Stimulated activated CD8-positive, alpha-beta memory T cell treated with anti-CD3 and anti-CD28 coated beads, Interleukin-15, amount 100 ng/mL, for 24 hours (primary cell): ENCODE measurements around the gene PCSK2.

Experiments
- DNase-seq: peaks from one replicate; pipeline ENCODE4 v3.0.0-alpha.2; 2020; ENCODE audit warnings: low read depth

PCSK2 gene

DNA sequence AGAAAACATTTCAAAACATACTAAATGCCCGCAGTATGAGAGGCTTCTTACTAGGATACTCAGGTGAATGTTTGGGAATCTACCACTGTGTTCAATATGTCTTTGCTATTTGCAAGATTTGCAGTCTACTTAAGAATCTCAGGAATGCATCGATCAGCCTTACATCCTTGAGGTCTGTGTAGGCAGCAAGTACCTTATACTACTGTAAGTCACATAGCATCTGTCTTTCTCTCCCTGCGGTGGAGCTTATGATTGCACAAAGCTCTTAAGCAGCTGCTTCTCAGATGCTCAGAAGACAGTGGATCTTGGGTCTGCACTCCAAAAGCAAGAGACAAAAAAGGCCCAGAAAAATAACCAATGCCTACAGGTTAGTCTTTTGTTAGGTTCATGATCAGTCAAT is 21.4 kb downstream of the PCSK2 start:
- DNase-seq: no peak

DNA sequence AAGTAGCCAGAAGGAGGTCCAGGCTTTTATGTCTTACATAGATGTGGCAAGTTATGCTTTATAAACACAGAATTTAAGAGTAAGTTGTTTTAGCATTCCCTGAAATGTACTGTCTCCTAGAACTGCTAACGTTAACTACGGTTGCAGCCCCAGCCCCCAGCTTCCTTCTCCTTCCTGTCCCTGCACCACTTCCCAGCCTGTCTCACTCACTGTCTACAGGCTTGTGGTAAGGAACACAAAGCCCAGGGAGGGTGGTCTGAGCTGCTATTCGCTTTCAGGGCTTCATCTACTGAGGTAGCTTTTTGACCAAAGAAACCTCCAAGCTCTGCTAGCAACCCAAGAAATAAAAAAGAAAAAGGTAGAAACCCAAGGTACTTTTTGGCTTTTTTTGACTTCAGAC is 35.9 kb downstream of the PCSK2 start:
- no peak for DNase-seq

- no peak for DNase-seq
Measured at GRCh38 chr20:17273717-17274116, 46.9 kb downstream of the PCSK2 start.

DNA sequence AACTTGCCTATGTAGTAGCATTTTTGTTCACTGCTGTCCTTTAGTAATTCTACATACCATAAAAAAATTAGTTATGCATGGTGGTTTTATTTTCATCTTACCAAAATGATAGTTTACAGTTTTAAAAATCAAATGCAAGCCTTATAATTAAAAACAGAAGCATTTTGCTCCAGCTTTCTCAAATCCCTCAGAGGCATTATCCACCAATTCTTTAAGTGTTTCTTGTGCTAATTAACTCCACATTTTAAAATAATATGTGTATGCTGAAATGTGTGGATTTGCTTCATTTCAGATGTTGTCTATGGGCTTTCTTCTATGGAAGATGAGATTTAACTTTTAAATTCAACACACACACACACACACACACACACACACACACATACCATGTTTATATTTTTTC is 49.3 kb downstream of the PCSK2 start:
- DNase-seq: no peak

GRCh38 chr20:17281478-17281877 is 54.6 kb downstream of the PCSK2 start:
- DNase-seq: no peak

GRCh38 chr20:17282501-17282900 is 55.7 kb downstream of the PCSK2 start:
- no peak for DNase-seq

DNA sequence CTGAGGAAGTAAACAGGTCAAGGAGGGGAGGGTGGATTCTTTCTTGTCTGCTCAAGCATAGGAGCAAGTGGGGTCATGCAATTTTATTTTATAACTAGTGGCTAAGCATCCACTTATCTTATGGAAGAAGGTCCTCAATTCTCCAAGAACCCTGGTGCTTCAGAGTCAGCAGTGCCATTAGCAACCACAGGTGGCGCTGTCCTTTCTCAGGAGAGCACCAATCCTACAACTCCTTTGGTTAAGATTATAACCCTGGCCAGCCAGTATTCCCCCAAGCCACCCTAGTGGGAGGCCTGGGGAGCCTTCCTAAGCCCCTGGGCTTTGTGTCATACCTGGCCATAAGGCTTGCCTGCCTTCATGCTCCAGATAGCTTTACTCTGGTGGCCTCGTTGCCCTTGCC is 60.7 kb downstream of the PCSK2 start:
- no peak for DNase-seq

DNA sequence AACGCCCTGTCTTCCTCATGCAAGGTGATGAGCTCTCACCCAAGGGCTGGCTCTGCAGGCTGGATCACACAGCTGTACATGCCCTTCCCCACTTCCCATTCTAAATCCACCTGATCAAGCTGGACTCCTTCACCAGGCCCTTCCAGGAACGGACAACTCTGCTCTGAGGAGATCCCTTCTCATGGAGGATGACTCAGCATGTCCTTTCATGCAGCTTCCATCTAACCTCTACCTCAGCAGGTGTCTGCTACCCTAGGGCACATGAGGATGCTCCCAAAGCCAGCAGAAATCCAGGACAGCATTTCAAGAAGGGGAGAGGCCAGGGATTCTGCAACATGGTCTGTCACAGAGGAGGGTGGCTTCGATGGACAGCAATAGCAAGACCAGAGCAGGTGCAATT is 61.2 kb downstream of the PCSK2 start:
- no peak for DNase-seq

DNA sequence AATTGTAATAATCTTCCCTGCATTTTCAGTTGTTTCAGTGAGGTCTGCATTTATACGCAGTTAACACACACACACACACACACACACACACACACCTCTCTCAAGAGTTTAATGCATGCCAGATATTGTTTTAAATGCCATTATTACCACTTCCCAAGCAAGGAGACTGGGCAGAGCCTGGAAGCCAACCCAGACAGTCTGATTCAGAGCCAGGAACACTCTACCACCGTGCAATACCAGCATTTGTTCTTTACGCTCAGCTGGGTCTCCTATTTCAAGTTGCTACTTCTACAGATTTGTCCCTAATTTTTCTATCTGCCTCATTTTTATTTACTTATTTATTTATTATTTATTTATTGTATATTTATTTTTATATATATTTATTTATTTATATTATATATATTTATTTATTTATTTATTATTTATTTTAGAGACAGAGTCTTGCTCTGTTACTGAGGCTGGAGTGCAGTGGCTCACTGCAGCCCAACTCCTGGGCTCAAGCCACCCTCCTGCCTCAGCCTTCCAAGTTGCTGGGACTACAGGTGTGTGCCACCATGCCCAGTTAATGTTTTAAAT is 68.4 kb downstream of the PCSK2 start:
- no peak for DNase-seq

GRCh38 chr20:17295991-17296390 is 69.2 kb downstream of the PCSK2 start:
- no peak for DNase-seq

GRCh38 chr20:17298171-17298570 is 71.3 kb downstream of the PCSK2 start:
- no peak for DNase-seq

- no peak for DNase-seq
Measured at GRCh38 chr20:17298751-17299150, 71.9 kb downstream of the PCSK2 start.

DNA sequence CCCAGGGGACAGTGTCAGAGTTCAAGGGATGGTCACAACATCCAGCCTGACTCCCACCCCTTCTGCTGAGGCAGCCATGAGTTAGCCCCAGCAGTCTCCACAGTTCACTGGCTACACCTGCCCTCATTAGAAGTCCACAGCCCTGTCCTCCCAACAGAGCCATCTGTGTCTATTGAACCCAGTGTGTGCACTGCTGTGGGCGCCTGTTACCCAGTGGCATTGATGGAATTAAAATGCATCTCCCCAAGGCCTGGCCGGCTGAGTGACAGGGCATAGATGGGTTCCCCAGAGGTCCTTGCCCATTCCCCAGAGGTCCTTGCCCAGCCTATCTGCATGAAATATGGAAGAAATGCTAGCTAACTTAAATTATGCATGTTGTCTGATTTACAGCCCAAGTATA is 73.3 kb downstream of the PCSK2 start:
- no peak for DNase-seq

DNA sequence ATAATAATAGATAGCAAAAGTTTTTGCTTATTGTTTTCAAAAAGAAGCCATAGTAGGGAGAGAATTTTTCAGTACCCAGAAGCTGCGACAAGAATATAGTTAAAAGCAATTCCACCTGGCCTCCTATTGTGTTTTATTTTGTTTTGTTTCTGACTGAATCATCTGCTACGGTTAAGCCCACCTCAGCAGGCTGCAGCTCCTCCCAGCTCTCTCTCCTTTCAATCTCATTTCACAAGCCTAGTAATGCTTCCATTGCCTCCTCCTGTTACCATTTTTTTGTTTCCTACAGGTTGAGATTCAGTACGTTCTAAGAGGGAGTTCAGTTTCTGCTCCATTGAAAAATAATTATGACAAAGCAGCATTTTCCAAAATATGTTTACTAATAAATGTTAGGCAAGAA is 77.9 kb downstream of the PCSK2 start:
- DNase-seq: no peak

DNA sequence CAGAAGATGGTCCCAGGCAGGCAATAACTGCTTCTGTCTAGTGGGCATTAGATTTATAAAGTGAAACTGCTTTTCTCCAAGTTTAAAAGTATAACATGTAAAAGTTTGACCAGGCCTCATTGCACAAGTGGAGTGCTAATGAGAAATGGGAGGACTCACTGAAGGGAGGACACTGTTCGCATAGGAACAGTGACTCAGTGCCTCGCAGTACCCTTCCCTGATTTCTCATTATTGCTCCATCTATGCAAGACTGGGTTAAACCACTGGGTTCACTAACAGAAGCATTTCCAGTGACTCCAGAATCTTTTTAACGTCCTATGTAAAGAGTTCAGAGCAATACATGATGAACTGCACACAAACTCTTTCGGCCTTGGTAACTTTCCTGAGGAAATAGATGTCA is 79.6 kb downstream of the PCSK2 start:
- DNase-seq: no peak

DNA sequence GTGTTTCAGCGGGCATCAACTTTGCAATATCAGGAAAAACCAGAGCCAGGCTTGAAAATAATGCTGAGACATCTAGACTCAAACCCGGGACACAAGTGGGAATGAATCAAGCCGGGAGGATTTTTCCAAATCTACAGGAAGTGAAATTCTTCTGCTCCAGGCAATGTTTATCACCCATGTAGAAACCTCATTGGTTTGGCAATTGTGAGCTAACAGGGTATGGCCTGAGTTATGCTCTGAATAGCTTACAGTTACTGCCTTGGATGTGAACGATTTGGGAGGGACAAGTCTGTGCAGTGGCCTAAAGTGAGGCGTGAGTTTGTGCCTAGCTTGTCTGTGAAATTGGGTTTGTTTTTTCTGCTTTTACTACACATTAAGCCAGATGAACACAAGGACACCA is 87.4 kb downstream of the PCSK2 start:
- DNase-seq: no peak

DNA sequence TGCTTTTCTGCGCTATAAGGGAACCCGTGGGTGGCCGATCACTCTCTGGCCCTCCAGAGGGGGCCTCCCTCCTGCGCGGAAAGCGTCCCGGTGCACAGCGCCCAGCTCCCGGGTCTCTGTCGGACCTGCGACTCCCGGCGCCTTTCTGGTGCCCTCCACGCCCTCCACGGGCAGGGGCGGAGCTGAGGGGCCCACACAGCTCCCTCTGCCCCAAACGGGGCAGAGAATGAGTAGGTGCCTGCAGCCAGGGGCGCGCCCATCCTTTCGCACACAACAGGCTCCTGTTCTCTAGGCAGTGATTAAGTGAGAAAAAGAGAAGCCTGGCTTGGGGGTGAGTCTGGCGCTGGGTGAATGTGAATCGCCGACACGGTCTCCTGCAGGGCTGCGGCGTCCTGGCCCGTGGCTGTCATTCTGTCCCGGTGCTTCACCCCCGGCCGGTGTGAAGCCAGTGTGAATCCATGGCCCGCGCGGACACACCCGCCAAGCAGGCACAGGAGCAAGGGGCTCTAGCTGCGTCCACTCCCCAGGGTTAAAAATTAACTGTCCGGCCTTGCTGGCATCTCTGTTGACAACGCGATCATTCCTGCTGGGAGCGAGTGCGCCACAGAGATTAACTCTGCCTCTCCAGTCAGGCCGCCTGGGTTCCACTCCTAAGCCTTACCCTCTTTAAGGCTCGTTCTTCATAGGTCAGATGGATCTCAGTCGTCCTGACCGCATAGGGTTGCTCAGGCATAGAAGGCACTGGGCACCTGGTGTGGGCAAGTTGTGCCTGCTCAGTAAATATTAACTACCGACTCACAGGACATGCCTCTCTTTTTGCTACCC is 88.8 kb downstream of the PCSK2 start:
- DNase-seq: no peak

DNA sequence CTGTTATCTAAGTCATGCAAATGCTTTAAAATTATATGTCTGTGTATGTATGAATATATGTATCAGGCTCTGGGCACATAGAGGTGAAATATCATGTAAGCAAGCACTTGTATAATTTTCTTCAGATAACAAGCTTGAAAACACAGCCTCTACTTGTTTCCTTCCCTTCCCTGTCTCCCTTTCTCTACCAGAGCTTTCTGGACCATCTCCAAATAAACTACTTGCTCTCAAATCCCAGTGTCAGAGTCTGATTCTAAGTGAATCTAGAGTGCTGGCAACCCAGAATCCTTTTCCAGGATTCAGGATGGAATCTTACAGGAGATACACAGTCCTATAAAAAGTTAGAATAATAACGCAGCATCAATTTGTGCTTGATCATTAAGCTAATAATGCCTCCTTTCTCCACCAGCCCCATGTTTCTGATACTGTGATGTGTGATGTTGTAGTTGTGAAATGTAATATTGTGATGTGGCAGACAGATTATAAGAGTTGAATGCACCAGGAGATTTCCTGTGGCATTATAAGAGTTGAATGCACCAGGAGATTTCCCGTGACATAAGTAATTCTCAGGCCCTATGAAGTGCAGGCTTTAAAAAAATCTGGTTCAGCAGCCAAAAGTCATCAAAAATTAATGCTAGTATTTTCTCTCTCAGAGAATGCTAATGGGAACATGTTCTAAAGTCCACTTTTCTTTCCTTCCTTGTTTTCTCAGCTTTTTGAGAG is 89.6 kb downstream of the PCSK2 start:
- no peak for DNase-seq

- DNase-seq: no peak
Measured at GRCh38 chr20:17317341-17317740, 90.5 kb downstream of the PCSK2 start.

GRCh38 chr20:17320456-17320855 is 93.6 kb downstream of the PCSK2 start:
- DNase-seq: no peak

GRCh38 chr20:17326096-17326495 is 99.3 kb downstream of the PCSK2 start:
- no peak for DNase-seq

DNA sequence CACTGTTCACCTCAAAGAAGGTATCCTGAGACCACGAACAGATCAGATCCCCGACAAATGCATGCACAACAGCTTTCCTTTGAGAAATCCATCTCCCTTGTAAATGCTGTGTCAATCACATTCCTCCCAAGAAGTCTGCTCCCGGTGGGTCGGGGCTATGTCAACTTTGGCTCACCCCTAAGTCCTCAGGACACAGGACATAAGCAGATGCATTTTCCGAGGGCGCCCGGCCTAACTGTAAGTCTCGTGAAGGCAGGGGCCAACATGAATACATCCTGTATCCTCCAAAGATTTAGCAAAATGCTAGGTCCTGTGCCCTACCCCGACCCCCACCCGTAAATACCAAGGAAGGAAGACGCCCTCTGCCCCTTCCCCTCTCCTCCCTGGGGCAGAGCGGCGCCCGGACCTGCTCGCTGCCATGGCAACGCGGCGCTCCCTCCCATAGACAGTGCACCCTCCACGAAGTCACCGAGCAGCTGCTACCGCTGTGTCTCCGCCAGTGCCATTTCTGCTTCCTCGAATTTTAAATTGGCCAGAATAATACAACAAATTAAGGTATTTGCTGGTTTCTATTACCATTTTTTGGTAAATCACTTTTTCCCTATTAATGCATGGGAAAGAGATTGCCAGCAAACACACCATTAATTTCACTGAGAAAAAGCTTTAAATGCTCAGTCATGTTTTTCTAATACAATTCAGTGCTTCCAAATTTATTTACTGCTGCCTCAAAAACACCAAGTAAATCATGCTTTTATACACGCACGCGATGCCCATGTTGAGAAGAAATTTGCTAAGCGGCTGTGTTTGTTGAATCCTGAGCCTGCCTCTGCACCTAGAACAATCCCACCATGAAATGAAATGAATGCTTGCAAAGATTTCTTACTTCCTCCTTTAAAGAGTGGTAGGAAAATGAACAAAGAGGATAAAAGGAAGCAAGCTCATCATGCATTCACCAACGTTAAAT is 100.6 kb downstream of the PCSK2 start:
- no peak for DNase-seq
